PC-9 (cell line): ENCODE measurements around the gene SEMA5A.

Experiments
- EZH2 ChIP-seq: fragments of 200-600 bp; sonication (generic); IDR thresholded peaks from 2 replicates; pipeline ENCODE4 v1.8.0; 2017; ENCODE audit warnings: antibody characterized with exemption, low read depth
- TF ChIP-seq, protein P1 (sequence below): fragments of 200-600 bp; sonication (generic); conservative IDR thresholded peaks from 2 replicates; pipeline ENCODE4 v1.6.1; 2017; ENCODE audit warnings: mixed run types, antibody characterized with exemption, mild to moderate bottlenecking, moderate library complexity

DNA sequence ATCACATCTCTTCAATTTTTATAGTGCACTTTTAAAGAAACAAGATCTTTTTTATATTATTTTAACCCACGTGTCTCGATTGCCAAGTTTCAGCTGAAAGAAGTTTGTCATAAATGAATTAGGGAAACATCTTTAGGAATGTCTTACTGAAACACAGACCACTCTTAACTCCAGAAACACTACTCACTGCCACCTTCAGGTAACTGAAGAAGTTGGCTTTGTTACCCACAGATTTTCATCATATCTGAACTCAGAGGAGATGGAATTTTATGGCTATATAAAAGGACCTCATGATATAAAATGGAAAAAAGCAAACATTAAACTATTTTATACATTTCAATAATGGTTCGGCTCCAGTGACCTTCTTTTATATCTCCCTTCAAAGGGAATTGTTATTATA, 158.0 kb downstream of the SEMA5A start:
- no peak for TF ChIP-seq EZH2
- TF ChIP-seq, protein P1, sequence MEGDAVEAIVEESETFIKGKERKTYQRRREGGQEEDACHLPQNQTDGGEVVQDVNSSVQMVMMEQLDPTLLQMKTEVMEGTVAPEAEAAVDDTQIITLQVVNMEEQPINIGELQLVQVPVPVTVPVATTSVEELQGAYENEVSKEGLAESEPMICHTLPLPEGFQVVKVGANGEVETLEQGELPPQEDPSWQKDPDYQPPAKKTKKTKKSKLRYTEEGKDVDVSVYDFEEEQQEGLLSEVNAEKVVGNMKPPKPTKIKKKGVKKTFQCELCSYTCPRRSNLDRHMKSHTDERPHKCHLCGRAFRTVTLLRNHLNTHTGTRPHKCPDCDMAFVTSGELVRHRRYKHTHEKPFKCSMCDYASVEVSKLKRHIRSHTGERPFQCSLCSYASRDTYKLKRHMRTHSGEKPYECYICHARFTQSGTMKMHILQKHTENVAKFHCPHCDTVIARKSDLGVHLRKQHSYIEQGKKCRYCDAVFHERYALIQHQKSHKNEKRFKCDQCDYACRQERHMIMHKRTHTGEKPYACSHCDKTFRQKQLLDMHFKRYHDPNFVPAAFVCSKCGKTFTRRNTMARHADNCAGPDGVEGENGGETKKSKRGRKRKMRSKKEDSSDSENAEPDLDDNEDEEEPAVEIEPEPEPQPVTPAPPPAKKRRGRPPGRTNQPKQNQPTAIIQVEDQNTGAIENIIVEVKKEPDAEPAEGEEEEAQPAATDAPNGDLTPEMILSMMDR: no peak; the same call in 1 of the 2 replicates
